HG02970 (cell line): Measurements from ENCODE around the gene PRDM2.

Source experiments
- ATAC-seq: cut with Tn5 transposase; IDR thresholded peaks from one replicate; pipeline ENCODE4 v1.9.1; 2021; ENCODE audit warnings: mild to moderate bottlenecking, moderate library complexity, moderate number of reproducible peaks; ENCODE audit not compliant: unreplicated experiment, low FRiP score

The PRDM2 gene

DNA sequence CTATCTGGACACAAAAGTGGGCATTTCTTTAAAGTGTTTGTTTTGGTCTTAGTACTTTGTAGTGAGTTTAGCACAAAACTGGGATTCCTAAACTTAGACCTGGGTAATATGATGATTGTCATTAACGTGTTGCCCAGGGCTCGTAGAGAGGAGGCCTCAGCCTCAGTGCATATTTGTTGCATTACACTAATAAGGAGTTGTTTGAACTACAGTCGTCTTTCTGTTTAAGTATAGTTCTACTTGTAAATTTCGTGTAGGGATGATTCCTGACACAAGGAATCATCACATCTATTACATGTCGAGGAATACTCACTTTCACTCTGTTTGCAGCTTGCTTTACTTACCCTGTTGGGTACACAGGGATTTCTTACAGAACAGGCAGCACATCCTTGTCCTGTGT lies 85.0 kb downstream of the PRDM2 start:
- ATAC-seq = no peak

- no peak for ATAC-seq
Observed at GRCh38 chr1:13786541-13786940, 86.6 kb downstream of the PRDM2 start.

DNA sequence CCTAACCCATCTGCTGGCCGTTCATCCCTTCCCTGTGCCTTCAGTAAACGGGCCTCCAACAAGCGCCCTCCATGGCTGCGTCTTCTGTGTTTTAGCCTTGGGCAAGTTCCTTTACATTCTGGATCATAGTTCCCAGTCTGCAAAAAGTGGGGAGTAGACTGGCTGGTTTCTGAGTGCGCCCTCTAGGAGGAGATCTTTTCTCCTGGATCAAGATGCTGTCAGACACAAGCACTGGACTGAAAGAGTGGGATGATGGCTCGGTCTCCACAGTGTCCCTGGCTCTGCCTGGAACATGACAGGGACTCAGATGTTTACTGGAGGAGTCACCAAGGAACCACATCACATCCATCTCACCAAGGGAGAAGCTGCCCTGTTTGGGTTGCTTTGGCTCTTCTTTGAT lies 88.8 kb downstream of the PRDM2 start:
- ATAC-seq = no peak

- ATAC-seq = no peak
Observed at GRCh38 chr1:13790290-13791030, 90.5 kb downstream of the PRDM2 start.

- ATAC-seq = no peak
Observed at GRCh38 chr1:13792419-13792818, 92.4 kb downstream of the PRDM2 start.

DNA sequence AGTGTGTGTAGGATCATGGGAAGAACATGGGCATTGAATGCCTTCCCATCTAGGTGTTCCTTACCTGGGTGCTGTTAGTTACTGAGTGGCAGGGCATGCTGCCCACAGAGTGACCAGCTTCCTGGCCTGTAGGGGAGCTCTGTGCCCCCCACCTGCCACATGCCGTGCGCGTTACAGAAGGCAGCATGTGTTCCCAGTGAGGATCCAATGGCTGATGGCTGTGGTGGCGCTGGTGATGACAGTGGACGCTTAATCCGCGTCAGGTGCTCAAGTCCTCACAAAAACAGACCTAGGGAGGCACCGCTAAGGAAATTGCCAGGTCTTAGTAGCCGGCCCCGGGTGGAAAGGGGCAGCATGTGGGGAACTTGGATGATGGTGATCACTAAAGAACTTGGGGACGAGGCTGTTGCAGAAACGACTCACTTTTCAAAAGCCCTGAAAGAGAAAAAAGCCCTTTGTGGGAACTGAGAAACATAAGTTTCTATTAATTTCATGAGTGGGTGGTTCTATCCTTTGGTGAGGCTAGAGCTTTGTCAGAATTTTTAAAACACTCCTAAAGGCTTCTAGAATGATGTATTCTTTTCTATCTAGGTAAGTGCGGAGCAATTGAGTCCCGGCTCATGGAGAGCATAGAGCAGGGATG lies 93.2 kb downstream of the PRDM2 start:
- no peak for ATAC-seq

- no peak for ATAC-seq
Observed at GRCh38 chr1:13794231-13795187, 94.5 kb downstream of the PRDM2 start.

- no peak for ATAC-seq
Observed at GRCh38 chr1:13797397-13797796, 97.4 kb downstream of the PRDM2 start.

DNA sequence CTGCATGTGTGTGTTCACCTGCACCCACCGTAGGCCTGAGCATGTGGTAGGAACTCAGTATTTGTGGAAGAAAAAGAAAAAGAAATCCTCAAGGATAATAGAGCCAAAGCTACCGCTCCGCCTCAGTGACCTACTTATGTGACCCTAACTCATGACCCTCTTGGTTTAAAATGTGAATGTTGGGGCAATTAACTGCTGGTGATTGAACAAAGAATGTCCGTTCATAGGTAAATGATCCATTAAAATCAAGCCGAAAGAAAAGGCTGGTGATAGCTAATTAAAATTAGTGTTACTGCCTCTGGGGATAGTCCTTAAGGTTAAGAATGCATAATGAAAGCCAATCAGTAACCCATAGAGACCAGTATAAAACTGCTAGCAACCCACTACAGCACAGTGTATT lies 98.1 kb downstream of the PRDM2 start:
- ATAC-seq = no peak

GRCh38 chr1:13799502-13800283 lies 99.7 kb downstream of the PRDM2 start:
- no peak for ATAC-seq

- ATAC-seq = no peak
Observed at GRCh38 chr1:13801232-13801631, 101.2 kb downstream of the PRDM2 start.

- ATAC-seq = no peak
Observed at GRCh38 chr1:13801655-13802486, 101.9 kb downstream of the PRDM2 start.

DNA sequence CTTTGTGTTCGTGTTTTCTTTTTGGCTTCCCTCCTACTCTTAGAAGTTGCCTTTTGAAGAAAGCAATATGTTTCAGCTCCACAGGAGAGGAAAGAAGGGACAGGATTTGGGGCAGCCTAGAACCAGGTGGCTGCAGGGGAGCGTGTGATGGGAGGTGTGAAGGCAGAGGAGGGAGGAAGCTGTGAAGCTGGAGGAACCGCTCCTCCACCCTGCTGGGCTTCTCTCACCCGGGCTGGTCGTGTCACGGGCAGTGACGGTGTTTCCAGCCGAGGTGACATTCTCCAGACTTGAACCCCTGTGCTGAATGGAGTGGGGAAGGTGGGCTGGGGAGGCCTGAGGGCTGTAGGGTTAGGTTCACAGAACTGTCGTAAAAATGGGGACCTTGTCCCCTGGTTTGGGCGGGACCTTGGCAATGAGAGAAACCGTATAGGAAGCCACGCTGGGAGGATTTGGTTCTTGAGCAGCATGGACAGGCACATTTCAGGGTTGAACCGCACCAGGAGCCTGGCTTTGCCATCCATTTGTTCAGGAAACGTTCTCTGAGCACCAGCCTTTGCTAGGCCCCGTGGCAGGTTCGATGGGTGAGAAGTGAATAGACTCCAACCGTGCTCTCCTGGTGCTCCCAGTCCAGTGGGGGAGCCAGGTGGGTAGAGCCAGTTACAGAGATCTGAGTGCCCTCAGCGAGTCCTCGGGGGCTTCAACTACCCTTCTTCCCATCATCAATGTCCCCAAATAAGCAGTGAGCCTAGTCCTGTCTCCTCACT lies 103.0 kb downstream of the PRDM2 start:
- ATAC-seq = no peak

DNA sequence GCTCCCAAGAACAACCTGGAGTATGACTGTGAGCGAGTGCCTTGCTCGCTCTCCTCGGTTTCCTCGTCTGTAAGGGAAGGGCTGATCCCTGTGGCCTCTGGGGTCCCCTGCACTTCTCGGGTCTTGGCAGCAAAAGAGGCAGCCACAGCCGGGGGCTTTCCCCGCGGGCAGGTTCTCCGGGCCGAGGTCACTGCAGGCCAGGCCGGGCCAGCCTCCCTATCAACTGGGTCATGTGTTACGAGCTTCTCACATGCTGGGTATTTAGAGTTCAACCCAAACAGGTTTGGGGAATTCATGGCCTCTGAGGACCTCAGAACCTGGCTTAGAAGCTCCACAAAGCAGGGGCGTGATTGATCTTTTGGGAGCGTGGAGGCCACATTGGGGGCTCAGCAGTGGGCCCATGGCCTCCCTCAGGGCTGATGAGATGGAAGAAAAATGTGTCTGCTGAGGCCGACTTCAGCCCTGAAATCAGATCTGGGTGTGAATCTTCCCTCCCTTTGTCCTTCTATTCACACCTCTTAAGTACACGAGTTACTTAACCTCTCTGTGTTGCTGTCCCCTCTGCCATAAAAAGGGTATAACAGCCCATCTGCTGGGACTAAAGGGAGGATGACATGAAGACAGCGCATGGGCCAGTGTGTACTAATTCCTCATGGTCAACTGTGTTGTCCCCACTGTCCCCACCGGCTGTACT lies 103.7 kb downstream of the PRDM2 start:
- ATAC-seq = no peak

- ATAC-seq = no peak
Observed at GRCh38 chr1:13804240-13804633, 104.2 kb downstream of the PRDM2 start.

- no peak for ATAC-seq
Observed at GRCh38 chr1:13805431-13805830, 105.4 kb downstream of the PRDM2 start.

DNA sequence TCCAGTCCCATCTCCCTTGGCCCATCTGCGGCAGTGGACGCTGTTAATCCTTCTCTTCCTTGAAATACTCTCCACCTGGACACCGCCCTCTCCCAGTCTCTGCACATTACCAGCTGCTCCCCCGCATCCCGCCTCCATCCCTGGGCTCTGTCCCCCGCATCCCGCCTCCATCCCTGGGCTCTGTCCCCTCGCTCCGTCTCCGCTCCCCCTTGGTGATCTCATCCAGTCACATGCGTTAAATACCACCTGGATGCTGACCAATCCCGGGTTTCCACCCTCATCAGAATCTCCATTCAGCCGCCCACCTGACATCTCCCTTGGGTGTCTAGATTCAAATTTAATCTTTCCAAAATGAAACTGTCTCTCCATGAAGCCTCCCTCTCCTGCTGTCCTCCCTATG lies 106.1 kb downstream of the PRDM2 start:
- no peak for ATAC-seq

DNA sequence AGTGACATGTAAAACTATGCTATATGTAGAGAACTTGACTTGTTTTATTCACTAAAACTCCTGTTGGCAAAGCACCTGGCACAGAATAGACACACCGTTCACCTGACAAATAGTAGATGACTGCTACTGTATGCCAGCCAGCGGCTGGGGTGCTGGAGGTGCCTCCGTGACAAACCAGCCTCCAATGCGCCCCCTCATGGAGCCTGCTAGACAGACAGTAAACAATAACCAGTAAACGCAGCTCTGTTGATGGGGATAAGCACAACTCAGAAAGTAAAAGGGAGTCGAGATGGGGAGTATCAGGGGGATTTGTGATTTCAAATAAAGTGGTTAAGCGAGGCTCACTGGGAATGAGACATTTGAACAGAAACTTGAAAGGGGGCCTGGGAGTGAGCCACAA lies 107.2 kb downstream of the PRDM2 start:
- no peak for ATAC-seq
